ENCODE data around the gene EIF4G3. TPM values are rescaled to one million over a fixed set of nuclear protein-coding genes. Genes with fewer than 3 reads are reported as not detected.
A peak's percentile ranks its signal among the peaks of the same experiment; 100 is the strongest.

Gene EIF4G3
- total and polyA plus RNA-seq, 9 of the 15 experiments (the other 6 are each of a cell fraction or from before 2014, with no cell fraction given) = 6.7 to 40.5 (median 32.1) TPM

DNA sequence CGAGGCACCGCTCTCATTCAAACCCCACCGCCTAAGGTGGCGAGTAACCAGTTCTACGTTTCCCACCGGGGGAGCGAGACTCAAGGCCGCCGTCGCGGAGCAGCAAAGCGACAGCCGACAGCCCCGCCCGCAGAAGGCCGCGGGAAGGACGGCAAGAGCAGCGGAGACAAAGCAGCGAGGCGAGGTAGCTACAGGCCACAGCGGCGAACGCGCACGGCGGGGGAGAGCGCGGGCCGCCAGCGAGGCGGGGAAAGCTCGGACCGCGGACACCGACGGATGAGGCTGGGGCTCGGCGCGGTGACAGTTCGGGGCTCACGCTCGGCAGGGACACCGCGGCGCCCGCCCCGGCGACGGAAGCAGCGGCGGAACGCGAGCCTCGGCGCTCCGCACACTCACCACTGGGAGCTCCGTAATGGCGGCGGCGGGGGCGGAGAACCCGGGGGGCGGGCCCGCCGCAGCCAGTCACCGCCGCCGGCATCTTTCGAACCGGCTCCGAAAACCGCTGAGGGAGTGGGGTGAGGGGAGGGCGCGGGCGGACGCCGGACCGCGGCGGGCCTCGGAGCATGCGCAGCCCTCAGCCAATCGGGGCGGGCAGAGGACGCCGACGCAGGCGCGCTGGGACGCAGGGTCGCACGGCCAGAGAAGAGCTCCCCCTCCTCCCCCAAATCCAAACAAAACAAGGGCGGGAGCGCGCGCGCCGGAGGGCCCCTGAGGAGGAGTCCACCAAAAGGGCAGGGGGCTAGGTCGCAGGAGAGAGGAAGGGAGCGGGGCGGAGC, 390.3 kb downstream of the EIF4G3 start (continued):
- TF ChIP-seq, protein P1, sequence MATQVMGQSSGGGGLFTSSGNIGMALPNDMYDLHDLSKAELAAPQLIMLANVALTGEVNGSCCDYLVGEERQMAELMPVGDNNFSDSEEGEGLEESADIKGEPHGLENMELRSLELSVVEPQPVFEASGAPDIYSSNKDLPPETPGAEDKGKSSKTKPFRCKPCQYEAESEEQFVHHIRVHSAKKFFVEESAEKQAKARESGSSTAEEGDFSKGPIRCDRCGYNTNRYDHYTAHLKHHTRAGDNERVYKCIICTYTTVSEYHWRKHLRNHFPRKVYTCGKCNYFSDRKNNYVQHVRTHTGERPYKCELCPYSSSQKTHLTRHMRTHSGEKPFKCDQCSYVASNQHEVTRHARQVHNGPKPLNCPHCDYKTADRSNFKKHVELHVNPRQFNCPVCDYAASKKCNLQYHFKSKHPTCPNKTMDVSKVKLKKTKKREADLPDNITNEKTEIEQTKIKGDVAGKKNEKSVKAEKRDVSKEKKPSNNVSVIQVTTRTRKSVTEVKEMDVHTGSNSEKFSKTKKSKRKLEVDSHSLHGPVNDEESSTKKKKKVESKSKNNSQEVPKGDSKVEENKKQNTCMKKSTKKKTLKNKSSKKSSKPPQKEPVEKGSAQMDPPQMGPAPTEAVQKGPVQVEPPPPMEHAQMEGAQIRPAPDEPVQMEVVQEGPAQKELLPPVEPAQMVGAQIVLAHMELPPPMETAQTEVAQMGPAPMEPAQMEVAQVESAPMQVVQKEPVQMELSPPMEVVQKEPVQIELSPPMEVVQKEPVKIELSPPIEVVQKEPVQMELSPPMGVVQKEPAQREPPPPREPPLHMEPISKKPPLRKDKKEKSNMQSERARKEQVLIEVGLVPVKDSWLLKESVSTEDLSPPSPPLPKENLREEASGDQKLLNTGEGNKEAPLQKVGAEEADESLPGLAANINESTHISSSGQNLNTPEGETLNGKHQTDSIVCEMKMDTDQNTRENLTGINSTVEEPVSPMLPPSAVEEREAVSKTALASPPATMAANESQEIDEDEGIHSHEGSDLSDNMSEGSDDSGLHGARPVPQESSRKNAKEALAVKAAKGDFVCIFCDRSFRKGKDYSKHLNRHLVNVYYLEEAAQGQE (IDR thresholded peaks at IDR 0.05; ENCODE audit: borderline replicate concordance) = no peak; the same call in none of the 2 replicates
- TF ChIP-seq, protein P1 (CRISPR knock-in tag; IDR thresholded peaks at IDR 0.05; ENCODE audit: low read depth) = peak; percentile 80; the same call in 1 of the 2 replicates
- TF ChIP-seq HMG20A (CRISPR knock-in tag; conservative IDR thresholded peaks at IDR 0.05) (no peak), TCFL5 (CRISPR knock-in tag; conservative IDR thresholded peaks at IDR 0.05) (no peak), MCM2 (IDR thresholded peaks at IDR 0.05; ENCODE audit: low read depth) (no peak), ZEB2 (IDR thresholded peaks at IDR 0.05) (no peak), ZNF589 (CRISPR knock-in tag; IDR thresholded peaks at IDR 0.05; ENCODE audit: low read depth) (no peak), GATA2 (CRISPR knock-in tag; IDR thresholded peaks at IDR 0.05) (no peak), ELF2 (CRISPR knock-in tag; IDR thresholded peaks at IDR 0.05) (peak; percentile 48; the same call in 1 of the 2 replicates)
- TF ChIP-seq, protein P2, sequence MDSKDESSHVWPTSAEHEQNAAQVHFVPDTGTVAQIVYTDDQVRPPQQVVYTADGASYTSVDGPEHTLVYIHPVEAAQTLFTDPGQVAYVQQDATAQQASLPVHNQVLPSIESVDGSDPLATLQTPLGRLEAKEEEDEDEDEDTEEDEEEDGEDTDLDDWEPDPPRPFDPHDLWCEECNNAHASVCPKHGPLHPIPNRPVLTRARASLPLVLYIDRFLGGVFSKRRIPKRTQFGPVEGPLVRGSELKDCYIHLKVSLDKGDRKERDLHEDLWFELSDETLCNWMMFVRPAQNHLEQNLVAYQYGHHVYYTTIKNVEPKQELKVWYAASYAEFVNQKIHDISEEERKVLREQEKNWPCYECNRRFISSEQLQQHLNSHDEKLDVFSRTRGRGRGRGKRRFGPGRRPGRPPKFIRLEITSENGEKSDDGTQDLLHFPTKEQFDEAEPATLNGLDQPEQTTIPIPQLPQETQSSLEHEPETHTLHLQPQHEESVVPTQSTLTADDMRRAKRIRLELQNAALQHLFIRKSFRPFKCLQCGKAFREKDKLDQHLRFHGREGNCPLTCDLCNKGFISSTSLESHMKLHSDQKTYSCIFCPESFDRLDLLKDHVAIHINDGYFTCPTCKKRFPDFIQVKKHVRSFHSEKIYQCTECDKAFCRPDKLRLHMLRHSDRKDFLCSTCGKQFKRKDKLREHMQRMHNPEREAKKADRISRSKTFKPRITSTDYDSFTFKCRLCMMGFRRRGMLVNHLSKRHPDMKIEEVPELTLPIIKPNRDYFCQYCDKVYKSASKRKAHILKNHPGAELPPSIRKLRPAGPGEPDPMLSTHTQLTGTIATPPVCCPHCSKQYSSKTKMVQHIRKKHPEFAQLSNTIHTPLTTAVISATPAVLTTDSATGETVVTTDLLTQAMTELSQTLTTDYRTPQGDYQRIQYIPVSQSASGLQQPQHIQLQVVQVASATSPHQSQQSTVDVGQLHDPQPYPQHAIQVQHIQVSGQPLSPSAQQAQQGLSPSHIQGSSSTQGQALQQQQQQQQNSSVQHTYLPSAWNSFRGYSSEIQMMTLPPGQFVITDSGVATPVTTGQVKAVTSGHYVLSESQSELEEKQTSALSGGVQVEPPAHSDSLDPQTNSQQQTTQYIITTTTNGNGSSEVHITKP (IDR thresholded peaks at IDR 0.05; ENCODE audit: partially characterized antibody) = peak; percentile 65
- TF ChIP-seq, protein P3, sequence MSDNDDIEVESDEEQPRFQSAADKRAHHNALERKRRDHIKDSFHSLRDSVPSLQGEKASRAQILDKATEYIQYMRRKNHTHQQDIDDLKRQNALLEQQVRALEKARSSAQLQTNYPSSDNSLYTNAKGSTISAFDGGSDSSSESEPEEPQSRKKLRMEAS (CRISPR knock-in tag; IDR thresholded peaks at IDR 0.05) = peak; percentile 77
- TF ChIP-seq, protein P4, sequence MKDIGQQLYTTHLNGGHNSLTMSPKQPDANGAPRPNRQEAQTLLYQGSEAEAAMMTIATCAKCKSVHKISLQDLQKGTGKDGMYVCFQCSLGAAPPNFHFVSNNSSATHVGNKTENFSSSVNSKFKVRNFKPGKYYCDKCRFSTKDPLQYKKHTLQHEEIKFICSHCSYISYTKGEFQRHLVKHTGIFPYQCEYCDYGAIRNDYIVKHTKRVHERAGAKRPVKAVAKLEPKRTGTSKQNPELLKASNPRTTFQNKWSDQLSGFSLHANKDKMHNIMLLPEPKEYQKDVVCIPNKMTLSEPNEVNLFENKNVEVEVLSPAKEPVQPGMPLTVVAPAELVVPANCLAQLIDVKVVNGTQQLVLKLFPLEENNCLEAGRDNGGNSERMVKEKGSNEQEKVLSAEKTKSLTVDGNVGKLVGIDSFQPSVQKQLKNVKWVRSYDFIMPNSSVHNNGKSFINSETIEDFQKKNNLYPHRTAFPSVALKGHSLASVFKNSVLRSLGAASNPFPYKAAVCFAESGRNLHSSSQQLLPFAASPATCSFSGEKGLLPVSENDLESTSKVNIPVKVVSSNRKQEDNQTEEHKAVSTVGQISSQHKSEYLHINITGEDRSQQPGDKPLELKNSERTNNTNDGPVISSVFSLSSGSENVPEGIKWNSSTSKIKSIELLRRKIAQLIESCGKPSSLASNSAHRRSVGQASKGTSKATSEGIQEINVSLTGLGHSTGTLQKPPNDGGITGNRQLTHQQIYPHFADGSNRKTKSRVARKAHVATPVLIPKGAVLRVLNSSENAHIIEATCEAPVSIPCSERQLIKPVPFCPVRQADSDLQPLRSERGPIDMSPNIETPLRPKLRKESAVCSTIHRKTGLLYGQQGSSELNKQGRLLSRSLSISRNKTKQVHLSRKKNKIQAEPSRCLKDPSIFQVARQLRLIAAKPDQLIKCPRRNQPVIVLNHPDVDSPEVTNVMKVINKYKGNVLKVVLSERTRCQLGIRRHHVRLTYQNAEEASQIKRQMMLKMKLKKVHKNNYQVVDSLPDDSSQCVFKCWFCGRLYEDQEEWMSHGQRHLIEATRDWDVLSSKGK (CRISPR knock-in tag; IDR thresholded peaks at IDR 0.05) = no peak

Data from K562 (cell line).